Stomach (tissue), 9 donors: ENCODE measurements around the gene TIGAR. TPM values are rescaled to one million over a fixed set of nuclear protein-coding genes. Genes with fewer than 3 reads are reported as not detected.

ENCODE experiments used
- DNase-seq, 2 donors: peaks; one replicate each; pipeline versions ENCODE4 v3.0.0 to v3.0.0-alpha.2; 2013 to 2019
- H3K27ac ChIP-seq, 5 donors: fragments of 200-600 bp in 4 of 5; sonication (generic) in 4 of 5; one replicate each; pipeline ENCODE4 v1.5.1; 2013 to 2019; ENCODE audit warnings: mild to moderate bottlenecking in 1 of 5, moderate library complexity in 1 of 5
- H3K27me3 ChIP-seq, 3 donors: fragments of 200-600 bp; sonication (generic); one replicate each; pipeline ENCODE4 v1.5.1; 2017 to 2019; ENCODE audit warnings: mixed run types in 1 of 3
- H3K36me3 ChIP-seq, 4 donors: fragments of 200-600 bp; sonication (generic); 1 replicate in 3 of 4; 2 replicates in 1 of 4; pipeline ENCODE4 v1.5.1; 2016 to 2019
- H3K4me1 ChIP-seq, 4 donors: fragments of 200-600 bp; sonication (generic); one replicate each; pipeline ENCODE4 v1.5.1; 2016 to 2019
- H3K4me3 ChIP-seq, 4 donors: fragments of 200-600 bp; sonication (generic) in 3 of 4; one replicate each; pipeline ENCODE4 v1.5.1; 2016 to 2019; ENCODE audit warnings: mild to moderate bottlenecking in 1 of 4
- H3K9me3 ChIP-seq, 4 donors: fragments of 200-600 bp; sonication (generic); one replicate each; pipeline ENCODE4 v1.5.1; 2016 to 2019
- POLR2A ChIP-seq, 4 donors: fragments of 450-650 bp; IDR thresholded peaks; one replicate each; pipeline ENCODE4 v1.6.1; 2016; ENCODE audit warnings: antibody characterized with exemption in 4 of 4, control low read depth in 2 of 4, mild to moderate bottlenecking in 1 of 4, moderate library complexity in 1 of 4
- POLR2AphosphoS5 ChIP-seq, 3 donors: sonication (generic); formaldehyde crosslinking; IDR thresholded peaks; one replicate each; pipeline ENCODE4 v1.6.1; 2016; ENCODE audit warnings: antibody characterized with exemption in 3 of 3
- WGBS, 5 donors: extraction: QIAGEN DNeasy Blood & Tissue Kit in 3 of 5; methylation state at CpG; one replicate each; pipeline versions ENCODE4 v1.1.5 to v1.1.7; 2013 to 2018; 5-methylcytosine and 5-hydroxymethylcytosine counted together
- intact Hi-C: fragments of 100-400 bp; cut with DNase I; formaldehyde crosslinking; loops from one replicate; pipeline ENCODE4 v1.15.1; 2023; ENCODE audit warnings: low total_unique reads
- polyA plus RNA-seq, 3 donors: library from polyadenylated mRNA; stranded (reverse); fragments of 200-250 nt; gene quantifications; one replicate each; pipeline ENCODE4 v1.2.3, GENCODE V29; 2013
- total RNA-seq, 5 donors: library from RNA; depleted of rRNA; stranded (reverse); fragments of >200 nt; gene quantifications; one replicate each; pipeline versions ENCODE4 v1.1.0 to v1.2.3, GENCODE V29; 2014 to 2016
- donor health status: healthy with polysubstance abuse.
- donor health status: Bipolar disorder and iron deficiency.
- donor health status: healthy.

The TIGAR gene
- total and polyA plus RNA-seq, 8 donors: 0.45 to 149 (median 5.5) TPM; not detected in 1

DNA sequence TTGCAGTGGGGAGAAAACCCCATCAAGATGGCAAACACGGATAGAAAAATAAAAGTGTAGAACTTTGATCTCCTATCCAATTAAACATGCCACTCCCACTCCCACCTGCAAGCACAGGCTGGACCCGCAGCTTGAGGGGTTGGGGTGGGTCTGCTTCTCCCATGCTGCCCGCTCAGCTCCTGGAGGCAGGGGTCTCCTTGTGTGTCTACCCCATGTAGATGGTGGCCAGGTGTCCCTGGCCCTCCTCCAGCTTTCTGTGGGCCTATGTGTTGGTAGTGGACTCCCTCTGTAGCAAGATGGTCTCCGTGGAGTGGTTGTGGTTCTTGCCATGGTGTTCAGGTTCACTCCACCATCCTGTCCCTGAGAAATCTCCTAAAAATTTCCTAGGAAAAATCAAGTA lies 82.0 kb downstream of the TIGAR start:
- DNase-seq: no peak
- Histone ChIP-seq H3K4me3 (no peak overlapping the region), H3K27me3 (no peaks in the 10 kb centered on the region), H3K36me3 (no peaks in the 10 kb centered on the region), H3K27ac (no peak overlapping the region), H3K9me3 (no peaks in the 10 kb centered on the region), H3K4me1 (no peaks in the 10 kb centered on the region)
- no peak for TF ChIP-seq POLR2AphosphoS5 (IDR thresholded peaks at IDR 0.05)
- TF ChIP-seq POLR2A (IDR thresholded peaks at IDR 0.05): no peak
- 63 to 84% (median 75%) methylated on average over 3 to 4 of the region's 4 CpGs for WGBS, 5 donors
- intact Hi-C loops: no loop called here

Other genes with a start within 250 kb of the TIGAR start
- 10 to 100 TPM; 27.4 to 89.0 (median 49.1) TPM for gene CCND2, start 47.5 kb upstream of the TIGAR start, total RNA-seq
- 1 to 10 TPM; 5.5 to 8.3 (median 7.0) TPM for gene CCND2, start 47.5 kb upstream of the TIGAR start, polyA plus RNA-seq
- gene FGF23, start 58.5 kb downstream of the TIGAR start, total RNA-seq: not detected
- gene FGF23, start 58.5 kb downstream of the TIGAR start, polyA plus RNA-seq: not detected
- not detected for gene FGF6, start 124.6 kb downstream of the TIGAR start, total RNA-seq
- not detected for gene FGF6, start 124.6 kb downstream of the TIGAR start, polyA plus RNA-seq
- gene RAD51AP1, start 217.7 kb downstream of the TIGAR start, total RNA-seq: 10 to 100 TPM in 2 of 5 donors, 1 to 10 TPM in 2, not detected in 1; 4.6 to 20.2 (median 10.6) TPM
- 1 to 10 TPM; 2.5 to 5.0 (median 4.3) TPM for gene RAD51AP1, start 217.7 kb downstream of the TIGAR start, polyA plus RNA-seq
- 10 to 100 TPM in 4 of 5 donors, not detected in 1; 16.5 to 34.8 (median 23.6) TPM for gene DYRK4, start 241.0 kb downstream of the TIGAR start, total RNA-seq
- 10 to 100 TPM; 29.0 to 41.0 (median 37.0) TPM for gene DYRK4, start 241.0 kb downstream of the TIGAR start, polyA plus RNA-seq